Upper lobe of left lung (tissue), 6 donors: ENCODE measurements around the gene KCNMB4. TPM values are rescaled to one million over a fixed set of nuclear protein-coding genes. Genes with fewer than 3 reads are reported as not detected.

Experiments
- ATAC-seq, 2 donors: fragments of 200-7000 bp; cut with Tn5 transposase; one replicate each; pipeline ENCODE4 v1.9.1; 2022; ENCODE audit warnings: mild to moderate bottlenecking in 2 of 2, moderate library complexity in 2 of 2; ENCODE audit not compliant: low FRiP score in 2 of 2
- DNase-seq, 2 donors: peaks; one replicate each; pipeline ENCODE4 v3.0.0-alpha.2; 2019 to 2020
- H3K27ac ChIP-seq, 4 donors: fragments of 200-600 bp; sonication (generic); one replicate each; pipeline ENCODE4 v1.5.1; 2016 to 2019
- H3K27me3 ChIP-seq, 4 donors: fragments of 200-600 bp; sonication (generic); one replicate each; pipeline ENCODE4 v1.5.1; 2017 to 2019
- H3K36me3 ChIP-seq, 4 donors: fragments of 200-600 bp; sonication (generic); one replicate each; pipeline ENCODE4 v1.5.1; 2016 to 2019
- H3K4me1 ChIP-seq, 4 donors: fragments of 200-600 bp; sonication (generic); one replicate each; pipeline ENCODE4 v1.5.1; 2018 to 2019
- H3K4me3 ChIP-seq, 4 donors: fragments of 200-600 bp; sonication (generic); one replicate each; pipeline ENCODE4 v1.5.1; 2017 to 2019; ENCODE audit warnings: mild to moderate bottlenecking in 2 of 4, moderate library complexity in 1 of 4
- H3K9me3 ChIP-seq, 4 donors: fragments of 200-600 bp; sonication (generic); one replicate each; pipeline ENCODE4 v1.5.1; 2018 to 2019
- EP300 ChIP-seq, 4 donors: sonication (generic); formaldehyde crosslinking; IDR thresholded peaks; one replicate each; pipeline ENCODE4 v1.5.1; 2017; ENCODE audit warnings: antibody characterized with exemption in 4 of 4, control low read depth in 2 of 4
- POLR2A ChIP-seq, 4 donors: fragments of 450-650 bp; IDR thresholded peaks; one replicate each; pipeline ENCODE4 v1.5.1; 2016 to 2017; ENCODE audit warnings: antibody characterized with exemption in 4 of 4, mild to moderate bottlenecking in 2 of 4
- POLR2AphosphoS5 ChIP-seq, 2 donors: sonication (generic); formaldehyde crosslinking; IDR thresholded peaks; one replicate each; pipeline ENCODE4 v1.5.1; 2017; ENCODE audit warnings: antibody characterized with exemption in 2 of 2
- WGBS, 2 donors: methylation state at CpG; one replicate each; pipeline ENCODE4 v1.1.5; 2017 to 2018; 5-methylcytosine and 5-hydroxymethylcytosine counted together
- total RNA-seq, 6 donors: library from RNA; depleted of rRNA in 4 of 6; stranded (reverse); fragments of >200 nt in 4 of 6; gene quantifications; one replicate each; pipeline versions ENCODE4 v1.1.0 to v1.2.1, GENCODE V29; 2016 to 2021
- TF ChIP-seq, protein P1 (sequence below), 6 experiments: fragments of 450-650 bp in 4 of 6; fragments of 200-600 bp in 2 of 6; sonication (generic) in 2 of 6; IDR thresholded peaks; one replicate each; pipeline ENCODE4 v1.5.1; 2016 to 2019; ENCODE audit warnings: antibody characterized with exemption in 6 of 6
- donor health status: DM: no; HTN: no; CAD: no; lungs with moderate emphysema.
- donor health status: DM: no; HTN: yes; CAD: no; lungs with severe emphysema.

KCNMB4 gene
- total RNA-seq, 6 donors from 2014 or later: 3.1 to 7.8 (median 5.0) TPM

GRCh38 chr12:70436836-70437235, 70.7 kb downstream of the KCNMB4 start:
- no peak for ATAC-seq
- Histone ChIP-seq H3K4me1 (no peaks in the 10 kb centered on the region), H3K27me3 (no peaks in the 10 kb centered on the region), H3K36me3 (peaks cover 0 to 6% (median 0%) of the 10 kb centered on the region in 4 donors), H3K9me3 (no peaks in the 10 kb centered on the region), H3K27ac (no peak overlapping the region), H3K4me3 (no peak overlapping the region)
- TF ChIP-seq, protein P1, sequence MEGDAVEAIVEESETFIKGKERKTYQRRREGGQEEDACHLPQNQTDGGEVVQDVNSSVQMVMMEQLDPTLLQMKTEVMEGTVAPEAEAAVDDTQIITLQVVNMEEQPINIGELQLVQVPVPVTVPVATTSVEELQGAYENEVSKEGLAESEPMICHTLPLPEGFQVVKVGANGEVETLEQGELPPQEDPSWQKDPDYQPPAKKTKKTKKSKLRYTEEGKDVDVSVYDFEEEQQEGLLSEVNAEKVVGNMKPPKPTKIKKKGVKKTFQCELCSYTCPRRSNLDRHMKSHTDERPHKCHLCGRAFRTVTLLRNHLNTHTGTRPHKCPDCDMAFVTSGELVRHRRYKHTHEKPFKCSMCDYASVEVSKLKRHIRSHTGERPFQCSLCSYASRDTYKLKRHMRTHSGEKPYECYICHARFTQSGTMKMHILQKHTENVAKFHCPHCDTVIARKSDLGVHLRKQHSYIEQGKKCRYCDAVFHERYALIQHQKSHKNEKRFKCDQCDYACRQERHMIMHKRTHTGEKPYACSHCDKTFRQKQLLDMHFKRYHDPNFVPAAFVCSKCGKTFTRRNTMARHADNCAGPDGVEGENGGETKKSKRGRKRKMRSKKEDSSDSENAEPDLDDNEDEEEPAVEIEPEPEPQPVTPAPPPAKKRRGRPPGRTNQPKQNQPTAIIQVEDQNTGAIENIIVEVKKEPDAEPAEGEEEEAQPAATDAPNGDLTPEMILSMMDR (IDR thresholded peaks at IDR 0.05): no peak
- no peak for TF ChIP-seq POLR2AphosphoS5 (IDR thresholded peaks at IDR 0.05)
- TF ChIP-seq EP300 (IDR thresholded peaks at IDR 0.05): no peak
- TF ChIP-seq POLR2A (IDR thresholded peaks at IDR 0.05): no peak
- no peak for DNase-seq

DNA sequence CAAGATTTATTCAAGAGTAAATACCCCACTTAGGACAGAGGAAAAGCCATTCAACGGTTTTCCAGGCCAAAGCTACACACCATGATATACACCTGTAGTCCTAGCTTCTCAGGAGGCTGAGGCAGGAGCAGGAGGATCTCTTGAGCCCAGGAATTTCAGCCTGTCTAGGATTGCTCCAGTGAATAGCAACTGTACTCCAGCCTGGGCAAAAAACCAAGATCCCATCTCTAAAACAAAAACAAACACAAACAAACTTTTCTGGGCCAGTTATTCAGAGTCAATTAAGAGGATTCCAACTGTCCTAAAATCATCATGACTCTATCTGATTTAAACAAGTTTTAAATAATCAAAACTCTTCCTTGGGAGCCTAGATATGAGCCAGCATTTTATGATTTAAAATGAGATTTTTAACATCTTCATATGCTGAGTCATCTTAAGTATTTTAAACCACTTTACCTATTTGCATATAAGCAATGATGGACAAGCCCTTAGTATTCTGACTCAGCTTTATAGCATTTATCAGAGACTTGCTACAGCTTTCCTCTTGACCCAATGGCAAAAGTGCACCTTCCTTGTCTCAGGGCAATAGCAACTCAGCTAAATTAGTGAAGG, 77.1 kb downstream of the KCNMB4 start:
- TF ChIP-seq POLR2A (IDR thresholded peaks at IDR 0.05) (no peak), EP300 (IDR thresholded peaks at IDR 0.05) (no peak), POLR2AphosphoS5 (IDR thresholded peaks at IDR 0.05) (no peak)
- TF ChIP-seq, protein P1 (IDR thresholded peaks at IDR 0.05): no peak
- no peaks in the 10 kb centered on the region for H3K27me3 ChIP-seq
- no peak overlapping the region for H3K4me3 ChIP-seq
- no peak for ATAC-seq
- no peaks in the 10 kb centered on the region for H3K4me1 ChIP-seq
- H3K9me3 ChIP-seq: no peaks in the 10 kb centered on the region
- no peak overlapping the region for H3K27ac ChIP-seq
- DNase-seq: no peak
- no peaks in the 10 kb centered on the region for H3K36me3 ChIP-seq
- WGBS, 2 donors: 0% methylated on average over 1 of the region's 1 CpG

- 48 to 63% methylated on average over 4 of the region's 4 CpGs for whole genome bisulfite sequencing, 2 donors
- DNase-seq (no peak), ATAC-seq (no peak)
- Histone ChIP-seq H3K4me3 (no peak overlapping the region), H3K27me3 (no peaks in the 10 kb centered on the region), H3K9me3 (peaks cover 0 to 16% (median 1%) of the 10 kb centered on the region in 4 donors), H3K36me3 (no peaks in the 10 kb centered on the region), H3K27ac (no peak overlapping the region), H3K4me1 (no peaks in the 10 kb centered on the region)
- TF ChIP-seq POLR2AphosphoS5 (IDR thresholded peaks at IDR 0.05) (no peak), POLR2A (IDR thresholded peaks at IDR 0.05) (no peak), EP300 (IDR thresholded peaks at IDR 0.05) (no peak)
- TF ChIP-seq, protein P1 (IDR thresholded peaks at IDR 0.05): no peak
Observed at GRCh38 chr12:70444903-70445302, 78.8 kb downstream of the KCNMB4 start.

- H3K27ac ChIP-seq: no peak overlapping the region
- ATAC-seq (no peak), DNase-seq (no peak)
- TF ChIP-seq, protein P1 (IDR thresholded peaks at IDR 0.05): no peak
- TF ChIP-seq POLR2AphosphoS5 (IDR thresholded peaks at IDR 0.05): no peak
- TF ChIP-seq EP300 (IDR thresholded peaks at IDR 0.05): no peak
- TF ChIP-seq POLR2A (IDR thresholded peaks at IDR 0.05): no peak
- H3K9me3 ChIP-seq: peaks cover 5 to 26% (median 9%) of the 10 kb centered on the region in 4 donors
- H3K27me3 ChIP-seq: no peaks in the 10 kb centered on the region
- WGBS, 2 donors: 74 to 80% methylated on average over 4 of the region's 4 CpGs
- no peaks in the 10 kb centered on the region for H3K4me1 ChIP-seq
- H3K4me3 ChIP-seq: no peak overlapping the region
- H3K36me3 ChIP-seq: no peaks in the 10 kb centered on the region
Observed at GRCh38 chr12:70448371-70448770, 82.3 kb downstream of the KCNMB4 start.
